NAMALWA (cell line): ENCODE data around the gene KCNQ1OT1.

Experiments
- DNase-seq: peaks from one replicate; pipeline ENCODE4 v3.0.0-alpha.2; 2015; ENCODE audit warnings: low spot score

The KCNQ1OT1 gene

DNA sequence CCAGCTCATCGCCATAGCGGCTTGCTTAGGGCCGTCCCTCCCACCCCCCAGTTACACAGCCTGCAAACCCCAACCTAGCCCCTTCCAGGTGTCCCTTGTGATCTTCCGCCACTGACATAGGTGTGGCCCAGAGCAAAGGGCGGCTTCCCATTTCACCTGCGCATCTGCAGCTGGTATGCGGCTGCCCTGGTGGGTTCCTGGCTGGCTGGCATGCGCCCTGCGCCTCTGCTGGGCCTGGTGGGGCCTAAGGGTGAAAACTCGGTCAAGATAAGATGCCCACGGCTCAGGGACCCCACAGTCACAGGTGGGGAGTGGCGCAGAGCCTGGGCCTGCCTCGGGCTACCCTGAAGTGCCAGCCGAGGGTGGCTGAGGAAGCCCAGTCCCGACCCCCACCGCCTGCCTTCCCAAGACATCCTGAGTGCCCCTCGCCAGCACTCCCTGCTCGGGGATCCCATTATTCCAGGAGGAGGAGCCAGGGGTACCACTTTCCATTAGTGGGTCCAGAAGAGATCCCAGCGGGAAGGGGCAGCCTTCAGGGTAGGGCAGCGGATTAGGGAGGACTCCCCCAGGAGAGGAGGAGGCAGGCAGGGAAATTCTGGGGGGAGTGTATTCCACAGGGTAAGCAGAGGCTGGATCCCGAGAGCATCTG, 36.9 kb upstream of the KCNQ1OT1 start:
- no peak for DNase-seq

DNA sequence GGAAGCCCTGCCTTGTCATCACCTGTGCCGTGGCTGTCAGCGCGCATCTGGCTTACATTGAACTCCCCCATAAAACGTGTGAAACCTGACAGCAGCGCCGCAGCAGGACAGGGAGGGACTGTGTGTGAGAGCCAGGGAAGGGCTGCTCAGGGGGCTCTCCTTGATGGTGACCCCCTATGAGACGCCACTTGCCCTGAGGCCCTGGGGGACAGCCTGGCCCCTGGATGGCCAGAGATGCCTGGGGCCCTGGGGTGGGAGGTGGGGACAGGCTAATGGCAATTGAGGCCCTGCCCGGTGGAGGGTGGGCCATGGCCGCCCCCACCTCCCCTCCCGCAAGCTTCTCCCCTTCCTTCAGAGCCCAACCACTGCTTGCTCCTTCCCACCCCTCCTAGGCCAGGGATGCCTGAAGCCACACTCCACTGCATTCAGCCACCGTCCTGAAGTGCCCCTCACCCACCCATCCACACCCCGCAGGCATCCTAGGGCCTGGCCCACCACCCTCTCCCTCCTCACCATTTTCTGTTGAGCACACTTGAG, 35.3 kb upstream of the KCNQ1OT1 start:
- DNase-seq = no peak

DNA sequence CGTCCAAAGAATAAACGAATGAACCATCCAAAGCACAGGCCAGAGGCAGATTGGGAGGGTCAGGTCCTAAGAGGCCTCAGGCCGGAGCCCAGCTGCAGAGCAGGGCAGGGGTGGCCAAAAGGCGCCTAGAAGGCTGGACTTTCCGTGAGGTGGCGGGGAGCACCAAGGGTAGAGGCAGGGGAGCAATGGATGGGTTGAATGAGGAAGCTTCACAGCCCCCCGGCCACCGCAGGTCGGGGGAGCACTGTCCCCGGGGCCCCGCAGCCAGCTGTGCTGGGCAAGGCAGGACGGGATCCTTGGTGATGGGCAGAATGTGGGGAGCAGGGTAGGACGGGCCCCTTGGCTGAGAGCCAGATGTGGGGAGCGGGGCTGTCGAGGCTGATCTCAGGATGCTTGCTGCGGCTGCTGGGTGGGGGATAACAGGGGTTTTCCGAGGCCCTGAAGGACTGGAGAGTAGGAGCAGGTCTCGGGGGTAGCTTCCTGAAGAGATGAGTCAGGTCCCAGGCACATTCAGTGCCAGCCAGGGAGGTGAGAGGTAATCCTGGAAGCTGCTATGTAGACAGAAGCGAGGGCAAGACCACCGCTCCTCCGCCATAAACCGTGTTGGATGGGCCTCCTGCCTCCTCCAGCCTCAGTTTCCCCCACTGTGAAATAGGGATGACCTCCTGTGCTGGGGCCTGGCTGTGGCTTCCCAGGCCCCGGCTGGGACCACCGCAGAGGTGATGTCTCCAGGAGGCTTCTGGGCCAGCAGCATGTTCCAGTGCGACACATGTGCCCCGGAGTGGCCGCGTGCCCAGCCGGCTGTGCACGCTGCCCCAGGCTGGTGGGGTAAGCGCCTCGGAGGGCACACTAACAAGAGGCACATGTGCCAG, 34.6 kb upstream of the KCNQ1OT1 start:
- no peak for DNase-seq

DNA sequence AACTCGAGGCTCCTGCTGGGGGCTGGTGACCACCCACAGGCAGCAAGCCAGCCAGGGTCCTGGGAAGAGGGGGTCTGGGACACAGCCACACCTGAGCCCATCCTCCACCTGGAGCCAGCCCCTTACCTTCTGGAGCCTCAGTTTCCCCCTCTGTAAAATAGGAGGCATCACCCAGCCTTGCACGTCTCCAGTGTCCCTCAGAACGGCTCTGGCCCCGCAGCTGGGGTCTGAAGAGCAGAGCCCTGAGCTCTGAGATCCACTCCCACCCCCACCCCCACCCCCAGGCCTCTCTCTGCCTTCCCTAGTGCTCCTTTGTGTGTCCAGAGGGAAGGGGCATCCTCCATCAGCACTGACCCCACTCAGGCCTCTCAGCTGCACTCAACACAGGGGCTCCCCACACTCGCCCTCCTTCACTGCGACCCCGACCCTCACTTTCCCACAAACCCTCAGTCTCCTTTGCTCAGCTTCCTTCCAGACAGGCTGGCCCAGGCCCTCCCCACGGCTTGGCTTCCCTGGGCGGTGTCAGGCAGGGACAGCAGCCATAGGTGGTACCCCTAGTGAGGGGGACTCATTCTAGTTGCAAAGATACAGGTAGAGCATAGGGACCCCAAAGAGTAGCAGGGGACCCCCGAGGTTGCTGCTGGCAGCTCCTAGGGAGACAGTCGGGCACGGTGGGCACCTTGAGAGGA, 33.3 kb upstream of the KCNQ1OT1 start:
- no peak for DNase-seq

DNA sequence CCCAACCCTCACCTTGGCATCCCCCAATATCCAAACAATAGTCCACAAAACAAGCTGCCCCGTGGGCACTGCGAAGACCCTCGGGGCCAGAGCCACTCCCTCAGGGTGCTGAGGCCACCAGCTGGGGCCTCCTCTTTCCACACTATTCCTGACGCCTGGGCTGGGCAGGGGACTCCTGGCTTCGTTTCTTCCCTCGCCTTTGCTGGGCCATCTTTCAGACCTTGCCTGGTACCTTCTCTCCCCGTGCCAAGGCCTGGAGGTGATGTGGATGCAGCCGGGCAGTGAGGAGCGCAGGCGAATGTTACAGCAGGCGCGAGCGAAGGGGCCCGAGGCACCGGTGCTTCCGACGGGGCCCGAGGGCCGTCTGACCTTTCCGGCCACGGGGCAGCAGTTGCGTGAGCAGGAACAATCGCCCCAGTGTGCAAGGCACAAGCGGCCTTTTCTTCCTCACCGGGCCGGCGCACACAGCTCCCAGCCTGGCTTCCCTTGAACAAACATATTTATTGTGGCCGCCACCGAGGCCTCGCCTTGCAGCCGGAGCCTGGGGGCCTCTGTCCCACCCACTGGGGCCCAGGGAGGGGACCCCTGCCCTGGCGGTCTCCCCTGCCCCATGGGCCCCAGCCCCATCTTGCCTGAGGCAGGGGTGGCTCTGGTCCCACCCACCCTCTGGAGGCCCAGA, 32.6 kb upstream of the KCNQ1OT1 start:
- DNase-seq = no peak

DNA sequence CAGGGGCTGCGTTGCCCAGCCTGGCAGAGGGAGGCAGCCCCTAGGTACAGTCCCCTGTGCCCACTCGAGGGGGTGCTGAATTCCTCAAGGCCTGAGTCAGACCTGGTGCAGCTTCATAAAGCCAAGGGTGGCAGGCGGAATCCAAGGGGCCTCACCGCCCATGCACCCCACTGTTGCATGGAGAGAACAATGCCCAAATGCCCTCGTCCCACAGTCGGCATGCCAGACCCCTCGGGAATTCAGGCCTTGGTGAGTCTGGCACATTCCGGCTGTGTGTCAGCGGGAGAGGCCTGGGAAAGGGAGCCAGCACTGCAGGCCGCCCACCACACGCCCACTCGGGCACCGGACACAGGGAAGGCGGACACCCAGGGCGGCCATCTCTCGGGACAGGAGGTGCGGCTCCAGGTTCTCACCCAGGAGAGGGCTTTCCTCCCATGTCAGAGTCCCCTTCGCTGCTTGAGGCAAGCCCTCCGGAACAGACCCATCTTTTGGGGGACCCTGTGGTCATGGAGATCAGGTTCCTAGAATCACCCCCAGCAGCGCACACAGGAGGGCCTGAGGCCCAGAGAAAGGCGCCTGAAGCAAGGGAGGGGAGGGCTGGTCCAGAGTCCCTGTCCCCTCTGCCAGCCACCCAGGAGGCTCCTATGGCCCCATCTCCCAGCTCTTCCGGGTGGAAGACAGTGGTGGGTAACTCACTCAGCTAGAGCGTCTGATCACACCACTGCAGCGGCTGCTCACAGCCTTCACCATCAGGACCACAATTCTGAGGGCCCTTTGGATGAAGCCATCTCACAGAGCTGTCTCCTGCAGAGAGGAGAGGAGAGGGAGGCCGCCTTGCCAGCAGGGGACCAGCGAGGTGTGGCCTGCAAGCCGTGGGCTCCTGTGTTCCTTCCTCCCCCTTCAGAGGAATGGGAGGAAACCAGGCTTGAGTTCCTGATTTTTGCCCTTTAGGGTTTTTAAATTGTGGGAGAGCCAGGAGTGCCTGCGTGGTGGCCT, 31.6 kb upstream of the KCNQ1OT1 start:
- DNase-seq = no peak

DNA sequence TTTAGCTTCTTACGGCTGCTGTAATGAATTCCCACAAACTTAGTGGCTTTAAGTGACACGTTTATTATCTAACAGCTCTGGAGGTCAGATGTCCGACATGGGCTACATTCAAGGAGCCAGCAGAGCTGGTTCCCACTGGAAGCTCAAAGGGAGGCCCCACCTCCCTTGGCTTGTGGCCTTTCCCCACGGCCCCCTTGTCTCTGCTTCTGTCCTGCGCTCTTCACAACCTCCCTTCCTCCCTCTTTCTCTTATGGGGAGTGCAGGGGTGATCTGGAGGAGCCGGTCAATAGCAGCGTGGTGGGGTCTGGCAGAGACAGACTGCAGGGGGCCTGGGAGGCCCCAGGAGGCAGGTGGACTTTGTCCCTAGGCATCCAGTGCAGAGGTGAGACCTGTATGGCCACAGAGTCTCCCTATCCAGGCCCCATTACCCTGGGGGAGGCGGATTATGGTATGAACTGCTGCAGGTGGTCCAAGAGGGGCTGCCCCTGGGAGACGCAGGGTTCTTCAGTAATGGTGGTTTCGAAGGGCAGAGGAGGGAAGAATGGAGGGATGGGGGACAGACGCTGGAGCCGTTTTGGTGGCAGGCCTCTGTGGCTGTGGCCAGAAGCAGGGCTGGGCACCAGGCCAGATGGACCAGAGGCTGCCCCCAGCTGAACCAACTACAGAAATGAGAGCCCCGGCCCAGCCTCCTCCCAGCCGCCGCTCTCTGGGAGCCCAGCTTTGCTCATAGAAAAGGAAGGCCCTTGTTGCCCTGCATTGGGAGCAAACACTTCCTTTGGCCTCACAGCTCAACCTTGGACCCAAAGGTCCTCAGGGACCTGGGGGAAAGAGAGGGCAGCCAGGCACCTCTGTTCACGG, 30.7 kb upstream of the KCNQ1OT1 start:
- DNase-seq = no peak

DNA sequence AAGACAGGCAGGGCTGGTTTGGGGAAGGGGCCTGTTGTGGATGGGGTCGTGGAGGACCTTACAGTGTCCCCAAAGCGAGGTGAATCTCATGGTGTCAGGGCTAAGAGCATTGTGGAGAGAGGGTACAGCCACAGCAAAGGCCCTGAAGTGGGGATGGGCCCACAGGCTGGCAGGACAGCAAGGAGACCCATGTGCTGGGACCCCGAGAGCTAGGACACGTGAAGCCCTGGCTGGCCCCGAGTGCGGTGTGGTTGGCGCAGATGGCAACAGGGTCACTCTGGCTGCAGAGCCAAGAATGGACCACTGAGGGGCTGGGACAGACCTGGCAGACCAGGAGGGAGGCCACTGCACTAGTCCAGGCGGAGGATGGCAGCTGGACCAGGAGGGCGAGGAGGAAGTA, 30.0 kb upstream of the KCNQ1OT1 start:
- DNase-seq = no peak

DNA sequence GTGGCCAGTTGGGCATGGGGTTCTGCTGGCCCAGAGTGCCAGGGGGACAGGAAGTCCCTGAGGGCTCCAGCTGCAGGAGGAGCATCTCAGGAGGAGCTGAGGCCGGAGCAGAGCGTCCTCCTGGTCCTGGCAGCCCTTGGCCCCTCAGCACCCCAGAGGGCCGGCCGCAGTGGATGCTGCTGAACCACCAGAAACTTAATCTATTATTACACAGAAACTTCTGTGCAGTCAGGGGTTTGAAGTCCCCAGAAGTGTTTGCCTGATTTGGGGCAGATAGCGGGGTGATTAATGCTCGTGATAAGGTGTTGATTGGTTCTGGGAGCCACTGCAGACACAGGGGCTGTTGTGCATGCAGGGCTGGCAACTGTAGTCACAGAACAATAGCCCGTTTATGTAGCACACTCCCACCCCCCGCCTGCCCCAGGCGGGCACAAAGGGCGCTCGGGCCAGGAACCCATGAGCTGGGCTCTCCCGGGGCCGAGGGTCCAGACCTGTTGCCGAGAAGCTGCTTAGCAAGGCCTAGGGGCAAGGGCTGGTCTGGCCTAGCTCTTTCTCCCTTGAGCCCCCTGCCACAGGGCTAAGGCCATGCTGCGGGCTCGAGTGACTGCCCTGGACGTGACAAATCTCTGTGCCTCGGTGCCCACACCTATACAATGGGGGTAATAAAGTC, 29.0 kb upstream of the KCNQ1OT1 start:
- no peak for DNase-seq

DNA sequence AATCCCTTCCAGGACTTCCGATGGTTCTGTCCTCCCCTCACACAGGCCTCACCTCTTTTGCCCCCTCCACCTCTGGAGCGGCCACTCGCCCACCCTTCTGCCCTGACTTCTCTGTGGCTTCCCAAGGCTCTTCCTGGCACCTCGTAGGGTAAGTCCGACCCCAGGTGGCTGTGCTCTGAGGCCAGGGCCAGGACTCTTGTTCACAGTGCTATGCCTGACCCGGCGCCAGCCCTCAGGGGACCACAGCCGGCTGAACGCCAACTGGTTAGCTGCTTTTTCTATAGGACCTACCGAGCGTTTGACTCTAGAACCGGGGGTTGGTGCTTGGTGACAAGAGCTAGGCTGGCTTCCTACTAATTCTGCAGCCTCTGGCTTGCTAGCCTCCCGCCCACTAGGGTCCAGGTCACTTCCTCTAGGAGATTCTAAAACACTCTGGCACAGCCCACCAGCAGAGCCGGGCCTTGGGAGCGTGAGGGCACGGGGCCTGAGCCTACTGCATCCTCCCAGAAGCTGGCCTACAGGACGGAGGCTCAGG, 28.4 kb upstream of the KCNQ1OT1 start:
- no peak for DNase-seq

DNA sequence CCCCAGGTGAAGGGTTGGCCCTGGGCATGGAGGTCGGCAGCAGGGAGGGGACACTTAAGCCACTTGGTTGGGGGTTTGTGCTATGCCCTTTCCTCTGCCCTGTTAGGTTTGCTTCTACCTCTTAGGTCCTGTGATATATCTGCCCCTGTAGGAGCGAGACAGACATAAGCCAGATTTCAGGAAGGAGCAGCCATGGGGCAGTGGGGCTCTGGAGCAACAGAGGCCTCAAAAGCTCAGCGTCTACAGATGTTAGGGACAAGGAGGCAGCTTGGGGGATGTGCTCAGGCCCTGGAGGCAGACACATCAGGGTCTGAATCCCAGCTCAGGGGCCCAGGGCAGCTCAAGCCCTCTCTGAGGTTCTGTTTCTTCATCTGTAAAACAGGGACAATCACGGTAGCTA, 27.2 kb upstream of the KCNQ1OT1 start:
- no peak for DNase-seq

DNA sequence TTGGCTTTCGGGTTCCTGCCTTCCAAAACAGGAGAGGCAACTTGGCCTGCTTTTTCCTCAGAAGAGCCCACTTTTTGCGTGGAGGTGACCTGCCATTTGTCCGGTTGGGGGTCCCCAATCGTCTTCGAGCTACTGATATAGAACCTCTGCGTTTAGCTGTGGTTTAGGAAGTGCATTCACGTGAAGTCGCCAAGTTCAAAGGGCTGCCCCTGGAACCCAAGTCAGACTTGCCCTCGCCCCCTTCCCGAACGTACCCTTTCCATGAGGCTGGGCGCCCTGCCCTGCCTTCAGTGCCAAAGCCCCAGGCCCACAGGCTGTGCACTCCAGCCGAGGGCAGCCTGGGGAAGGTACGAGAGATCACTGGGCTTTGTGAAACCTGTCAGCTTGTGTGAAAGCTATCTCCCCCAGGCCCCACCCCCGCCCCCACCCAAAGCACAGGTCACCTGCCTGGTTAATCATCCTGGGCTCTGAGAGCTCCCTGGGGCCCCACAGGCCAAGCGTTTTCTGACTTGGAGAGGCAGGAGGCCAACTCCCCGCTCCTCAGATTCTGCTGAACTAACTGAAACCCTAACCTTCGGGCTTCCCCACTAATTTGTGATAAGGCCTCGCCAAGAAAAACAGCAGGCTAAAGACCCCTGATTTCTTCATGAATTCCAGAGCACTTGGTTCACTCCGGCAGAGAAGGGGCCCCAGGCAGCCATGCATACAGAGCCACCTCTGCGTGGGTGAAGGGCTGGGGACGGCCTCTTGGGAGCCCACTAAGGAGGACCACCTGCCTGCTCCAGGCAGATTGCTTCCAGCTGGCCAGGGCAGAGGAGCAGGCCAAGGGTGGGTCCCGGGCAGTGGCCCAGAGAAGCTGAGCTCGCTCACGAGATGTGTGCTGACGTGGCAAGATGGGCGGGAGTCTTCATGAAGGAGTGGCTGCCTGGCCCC, 25.8 kb upstream of the KCNQ1OT1 start:
- DNase-seq = no peak

DNA sequence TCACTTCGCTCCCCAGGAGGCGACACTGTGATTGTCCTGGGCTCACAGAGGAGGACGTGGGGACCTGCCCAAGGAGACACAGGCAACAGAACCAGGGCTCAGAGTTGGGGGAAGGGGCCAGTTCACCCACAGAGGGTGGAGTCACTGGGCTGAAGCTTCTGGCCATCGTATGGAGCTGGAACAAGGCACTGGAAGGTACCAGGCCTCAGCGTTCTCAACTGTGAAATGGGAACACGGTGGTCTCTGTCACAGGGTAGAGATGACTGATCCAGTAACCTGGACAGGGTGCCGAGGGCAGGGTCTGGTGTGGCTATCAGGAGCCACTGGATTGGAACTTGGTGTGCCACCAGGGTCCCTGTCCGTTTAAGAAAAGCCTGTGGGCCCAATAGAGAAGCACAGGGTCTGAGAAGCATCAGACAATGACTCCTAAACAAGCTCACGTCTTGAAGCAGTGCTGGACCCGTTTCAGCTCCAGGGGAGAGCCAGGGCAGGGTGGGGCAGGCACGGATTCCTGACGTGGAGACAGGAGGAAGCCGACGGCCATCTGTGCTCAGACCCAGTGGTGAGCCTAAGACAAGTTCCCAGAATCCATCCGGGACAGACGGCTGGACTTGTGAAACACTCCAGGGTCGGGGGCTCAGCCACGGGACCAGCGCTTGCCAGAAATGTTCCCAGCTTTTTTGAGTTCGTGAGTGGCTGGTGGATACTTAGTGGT, 25.0 kb upstream of the KCNQ1OT1 start:
- DNase-seq = no peak

DNA sequence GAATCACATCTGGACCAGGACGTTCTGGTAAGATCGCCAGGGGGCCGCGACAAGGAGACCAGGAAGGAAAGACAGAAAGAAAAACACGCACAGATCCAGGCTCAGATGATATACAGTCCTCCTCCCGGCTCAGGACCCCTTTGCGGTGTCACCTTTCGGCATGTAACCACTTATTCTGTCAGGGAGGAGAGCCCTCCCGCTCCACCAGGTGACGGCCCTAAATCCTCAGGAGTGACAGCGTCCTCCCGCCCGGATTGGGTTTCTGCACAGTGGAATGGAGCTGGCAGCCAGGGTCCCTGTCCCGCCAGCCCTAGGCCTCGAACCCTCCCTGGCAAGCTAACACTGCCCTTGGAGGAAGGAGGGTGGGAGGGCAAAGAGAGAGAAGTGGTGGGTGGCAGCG, 24.3 kb upstream of the KCNQ1OT1 start:
- DNase-seq = no peak

DNA sequence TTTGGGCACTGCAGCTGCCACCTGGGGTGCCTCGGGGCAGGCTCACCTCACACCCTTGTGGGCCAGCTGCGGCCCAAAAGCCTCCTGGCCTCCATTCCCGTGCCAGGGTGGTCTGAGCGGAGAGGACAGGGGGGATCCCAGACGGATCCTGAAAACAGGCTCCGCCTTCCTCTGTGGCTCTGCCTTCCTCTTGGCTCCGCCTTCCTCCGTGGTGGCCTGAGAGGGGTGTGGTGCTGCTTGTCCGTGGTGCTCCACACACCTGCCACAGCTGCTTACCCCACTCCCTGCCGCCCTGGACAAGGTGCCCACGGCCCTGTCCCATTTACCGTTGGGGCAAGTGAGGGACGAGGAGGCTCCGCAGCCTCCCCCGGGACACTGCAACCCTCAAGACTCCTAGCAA, 23.2 kb upstream of the KCNQ1OT1 start:
- DNase-seq = no peak

DNA sequence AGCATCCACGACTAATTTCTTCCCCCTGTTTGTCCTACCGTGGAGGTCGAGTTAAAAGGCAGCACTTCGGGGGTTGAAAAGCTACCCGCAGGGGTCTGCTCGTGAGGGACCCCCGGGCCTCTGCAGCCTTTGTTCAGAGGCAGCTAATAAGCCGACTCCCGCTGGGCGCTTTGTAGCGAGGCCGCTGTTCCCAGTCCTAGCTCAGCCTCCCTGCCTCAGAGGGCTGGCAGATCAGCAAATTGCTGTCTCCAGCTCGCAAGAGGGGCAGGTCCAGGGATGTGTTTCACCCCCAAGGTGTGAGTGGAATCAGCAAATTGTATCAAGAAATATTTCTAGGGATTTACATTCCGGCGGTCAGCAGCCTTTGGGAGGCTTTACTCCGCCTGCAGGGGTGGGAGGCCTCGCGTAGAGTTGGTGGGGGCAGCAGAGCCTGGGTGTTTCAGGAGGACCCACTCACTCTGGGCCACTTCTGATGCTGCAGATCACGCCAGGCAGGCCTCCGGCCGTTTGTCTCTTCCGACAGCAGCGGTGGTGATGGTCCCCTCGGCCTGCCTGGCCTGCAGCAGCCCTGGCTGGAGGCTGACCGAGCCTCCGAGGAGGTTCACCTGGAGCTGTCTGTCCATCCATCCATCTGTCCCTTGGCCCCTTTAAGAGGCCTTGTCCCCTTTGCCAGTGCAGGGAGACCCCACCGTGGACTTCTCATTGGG, 21.6 kb upstream of the KCNQ1OT1 start:
- no peak for DNase-seq
